Right ventricle myocardium superior (tissue), 1 donor: ENCODE results near the gene CLDN3. TPM values are rescaled to one million over a fixed set of nuclear protein-coding genes. Genes with fewer than 3 reads are reported as not detected.
"Not testable (repeated sequence)": the region's sequence is repeated elsewhere in the genome, so short reads cannot be mapped to it uniquely, and the experiment has no call there.

Experiments used
- ATAC-seq: fragments of 200-7000 bp; cut with Tn5 transposase; one replicate; pipeline ENCODE4 v1.9.1; 2020; ENCODE audit warnings: mild to moderate bottlenecking; ENCODE audit not compliant: poor library complexity
- DNase-seq: peaks from one replicate; pipeline ENCODE4 v3.0.0-alpha.2; 2020
- intact Hi-C: fragments of 100-400 bp; cut with DNase I; formaldehyde crosslinking; loops from one replicate; pipeline ENCODE4 v1.11.2; 2022
- total RNA-seq: library from RNA; stranded (reverse); fragmentation: NEBNext Ultra II Directional; extraction: Animal tissue kit (Norgen Biotek cat#: 25700); gene quantifications from one replicate; pipeline ENCODE4 v1.2.1, GENCODE V29; 2021
- donor health status: DM: no; HTN: yes; CAD: no; lungs with severe emphysema.

CLDN3 gene
- total RNA-seq, 1 donor from 2014 or later: not detected

DNA sequence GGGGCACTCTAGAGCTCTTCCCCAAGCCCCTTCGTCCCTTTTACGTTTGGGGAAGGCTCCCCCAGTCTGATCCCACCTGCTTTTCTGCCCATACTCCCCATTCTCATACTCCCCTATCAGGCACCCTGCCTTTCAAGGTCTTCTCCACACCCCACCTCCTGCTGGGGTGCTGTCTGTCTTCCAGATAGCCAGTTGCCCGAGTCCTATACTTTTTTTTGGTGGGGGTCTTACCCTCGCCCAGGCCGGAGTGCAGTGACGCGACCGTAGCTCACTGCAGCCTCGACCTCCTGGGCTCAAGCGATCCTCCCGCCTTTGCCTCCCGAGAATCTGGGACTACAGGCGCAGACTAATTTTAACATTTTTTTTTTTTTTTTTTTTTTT, 30.7 kb downstream of the CLDN3 start:
- DNase-seq (no peak), ATAC-seq (no peak)
- intact Hi-C loops: no loop called here

GRCh38 chr7:73738612-73739386, 31.3 kb downstream of the CLDN3 start, which contains the start of gene ABHD11:
Gene ABHD11 (minus strand): TSS chr7:73738802. CDS start chr7:73738770, 32 bp downstream.
- intact Hi-C loops: no loop called here

GRCh38 chr7:73738220-73738611, 31.9 kb downstream of the CLDN3 start:
- ATAC-seq: peak; percentile 58
- intact Hi-C loops: no loop called here
- DNase-seq: peak; percentile 62

More at GRCh38 chr7:73738612-73739386, 31.3 kb downstream of the CLDN3 start, which contains the start of gene ABHD11:
- ATAC-seq (peak; percentile 96), DNase-seq (peak; percentile 99)

DNA sequence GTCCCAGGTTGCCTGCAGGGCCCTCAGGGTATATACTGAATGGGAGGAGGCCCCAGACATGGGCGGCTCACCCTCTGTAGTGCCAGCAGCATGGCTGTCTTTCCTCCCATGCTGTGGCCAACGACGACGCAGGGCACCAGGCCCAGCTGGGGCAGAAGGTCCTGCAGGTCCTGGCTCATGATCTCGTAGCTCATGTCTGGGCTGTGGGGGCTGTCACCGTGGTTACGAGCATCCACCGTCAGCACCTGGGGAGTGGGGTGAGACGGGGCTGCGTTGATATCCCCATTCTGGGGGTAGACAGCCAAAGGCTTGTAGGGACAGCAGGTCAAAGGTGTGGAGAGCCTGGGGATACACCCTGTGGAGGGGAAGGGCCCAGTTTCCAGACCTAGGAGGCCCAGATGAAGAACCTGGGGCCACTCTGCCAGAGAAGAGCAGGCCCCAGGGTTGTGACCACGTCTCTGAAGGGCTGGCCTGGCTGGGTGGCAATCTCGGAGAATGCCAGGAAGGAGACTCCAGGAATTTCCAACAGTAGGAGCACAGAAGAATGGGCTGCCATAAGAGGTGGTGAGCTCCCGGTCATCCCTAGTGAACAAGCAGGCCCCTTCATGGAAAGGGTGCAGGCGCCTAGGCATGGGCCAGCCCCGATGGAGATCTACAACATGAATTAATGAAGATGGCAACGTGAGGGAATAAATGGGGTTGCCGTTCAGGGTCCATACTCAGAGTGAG, 32.4 kb downstream of the CLDN3 start:
- DNase-seq (no peak), ATAC-seq (no peak)
- intact Hi-C loops: no loop called here

- DNase-seq (no peak), ATAC-seq (no peak)
These were observed 33.2 kb downstream of the CLDN3 start for GRCh38 chr7:73736885-73737284.

GRCh38 chr7:73735528-73735905, 34.6 kb downstream of the CLDN3 start:
- intact Hi-C loops: no loop called here
- DNase-seq: no peak
- ATAC-seq: no peak

More at GRCh38 chr7:73736885-73737284, 33.2 kb downstream of the CLDN3 start:
- intact Hi-C loops: no loop called here

DNA sequence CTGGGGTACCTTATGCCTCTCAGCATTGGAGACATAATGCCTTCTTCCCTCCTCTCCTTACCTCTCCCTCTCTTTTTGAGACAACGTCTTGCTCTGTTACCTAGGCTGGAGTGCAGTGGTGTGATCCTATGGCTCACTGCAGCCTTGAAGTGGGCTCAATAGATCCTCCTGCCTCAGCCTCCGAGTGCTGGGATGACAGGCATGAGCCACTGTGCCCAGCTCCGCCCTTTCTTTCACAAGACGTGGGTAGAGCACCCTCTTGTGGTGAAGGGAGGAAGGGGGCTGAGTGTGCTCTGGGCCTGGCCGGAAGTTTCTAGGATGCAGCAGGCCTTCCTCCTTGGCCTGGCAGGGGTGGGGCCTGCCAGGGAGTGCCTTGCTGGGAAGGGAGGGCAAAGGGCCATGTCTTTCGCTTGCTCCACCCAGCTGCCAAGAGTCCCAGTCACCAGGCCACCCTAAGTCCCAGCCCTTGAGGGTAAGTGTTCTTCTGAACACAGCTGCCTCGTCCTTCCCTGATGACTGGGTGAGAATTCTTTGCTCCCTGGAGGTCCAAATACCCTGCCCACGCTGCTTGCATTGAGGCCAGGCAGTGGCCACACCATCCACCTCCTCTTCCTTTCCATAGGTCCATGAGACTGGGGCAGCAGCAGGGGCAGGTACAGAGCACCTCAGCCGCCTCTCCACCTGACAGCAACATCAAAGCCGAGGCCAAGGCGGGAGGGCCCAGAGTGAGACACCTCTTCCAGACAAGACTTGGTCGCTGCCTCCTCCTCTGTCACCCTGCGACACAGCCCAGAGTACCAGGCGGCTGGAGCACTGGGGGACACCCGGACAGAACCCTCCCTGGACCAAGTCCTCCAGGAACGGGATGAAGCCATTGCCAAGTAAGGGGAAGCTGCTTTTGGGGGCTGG, 35.2 kb downstream of the CLDN3 start:
- intact Hi-C loops: no loop called here
- ATAC-seq: peak; percentile 5
- DNase-seq: peak; percentile 78

DNA sequence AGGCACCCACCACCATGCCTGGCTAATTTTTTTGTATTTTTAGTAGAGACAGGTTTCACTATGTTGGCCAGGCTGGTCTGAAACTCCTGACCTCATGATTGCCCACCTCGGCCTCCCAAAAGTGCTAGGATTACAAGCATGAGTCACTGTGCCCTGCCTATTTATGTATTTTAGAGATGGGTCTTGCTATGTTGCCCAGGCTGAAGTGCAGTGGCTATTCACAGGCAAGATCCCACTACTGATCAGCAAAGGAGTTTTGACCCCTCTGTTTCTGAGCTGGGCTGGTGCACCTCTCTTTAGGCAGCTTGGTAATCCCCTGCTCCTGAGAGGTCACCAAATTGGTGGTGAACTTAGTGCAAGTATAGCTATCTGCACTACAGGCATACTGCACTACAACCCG, 37.7 kb downstream of the CLDN3 start:
- ATAC-seq (no peak), DNase-seq (no peak)
- intact Hi-C loops: no loop called here

GRCh38 chr7:73730485-73730884, 39.6 kb downstream of the CLDN3 start:
- DNase-seq: no peak
- intact Hi-C loops: no loop called here
- ATAC-seq: no peak

DNA sequence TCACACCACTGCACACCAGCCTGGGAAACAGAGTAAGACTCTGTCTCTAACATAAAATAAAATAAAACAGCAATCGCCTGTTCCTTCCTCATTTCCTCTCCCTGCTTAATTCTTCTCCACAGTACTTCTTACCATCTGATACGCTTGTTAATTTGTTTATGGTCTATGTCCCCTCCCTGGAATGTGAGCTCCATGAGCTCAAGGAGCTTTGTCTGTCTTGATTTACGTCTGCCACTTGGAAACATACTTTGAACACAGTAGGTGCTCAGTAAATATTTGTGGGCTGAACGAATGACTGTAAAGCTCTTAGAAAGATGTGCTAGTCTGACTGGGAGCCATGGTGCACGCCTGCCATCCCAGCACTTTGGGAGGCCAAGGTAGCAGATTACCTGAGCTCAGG, 41.5 kb downstream of the CLDN3 start:
- DNase-seq (no peak), ATAC-seq (no peak)
- intact Hi-C loops: loop anchor here (5.0 kb wide), 1 partner anchor 61 kb away; the partner anchor contains the start of gene VPS37D

DNA sequence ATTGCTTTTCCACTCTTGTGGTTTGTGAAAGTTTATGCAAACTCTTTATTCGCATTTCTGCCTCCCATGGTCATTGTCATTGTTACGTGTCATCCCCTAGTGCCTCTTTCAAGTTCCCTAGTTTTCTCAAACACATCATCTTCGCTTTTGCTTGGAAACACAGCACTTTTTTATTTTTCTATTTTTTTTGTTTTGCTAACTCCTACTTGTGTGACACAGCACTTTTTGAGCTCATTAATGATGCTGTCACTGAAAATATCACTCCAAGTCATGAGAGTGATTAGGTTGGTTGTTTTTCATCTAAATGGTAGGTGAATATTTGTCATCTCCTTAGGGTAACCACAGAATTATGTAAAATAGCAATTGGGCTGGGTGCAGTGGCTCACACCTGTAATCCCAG, 42.1 kb downstream of the CLDN3 start:
- ATAC-seq: no peak
- intact Hi-C loops: loop anchor here (5.0 kb wide), 1 partner anchor 61 kb away; the partner anchor contains the start of gene VPS37D
- no peak for DNase-seq

DNA sequence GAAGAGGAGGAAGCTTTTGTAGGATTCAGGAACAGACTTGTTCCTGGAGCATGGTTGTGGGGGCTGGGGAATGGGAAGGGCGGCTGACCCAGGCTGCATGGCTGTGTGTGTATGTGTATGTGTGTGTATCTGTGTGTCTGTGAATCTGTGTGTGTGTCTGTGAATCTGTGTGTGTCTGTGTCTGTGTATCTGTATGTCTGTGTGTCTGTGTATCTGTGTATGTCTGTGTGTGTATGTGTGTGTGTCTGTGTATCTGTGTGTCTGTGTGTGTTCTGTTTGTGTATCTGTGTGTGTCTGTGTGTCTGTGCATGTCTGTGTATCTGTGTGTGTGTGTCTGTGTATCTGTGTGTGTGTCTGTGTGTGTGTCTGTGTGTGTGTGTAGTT, 44.0 kb downstream of the CLDN3 start:
- DNase-seq: no peak
- intact Hi-C loops: loop anchor here (5.0 kb wide), 1 partner anchor 59 kb away; the partner anchor contains the start of gene VPS37D
- ATAC-seq: no peak

GRCh38 chr7:73723813-73724212, 46.3 kb downstream of the CLDN3 start:
- DNase-seq (no peak), ATAC-seq (no peak)
- intact Hi-C loops: loop anchor here (2.0 kb wide), 1 partner anchor 117 kb away; no protein-coding TSS in a partner anchor

DNA sequence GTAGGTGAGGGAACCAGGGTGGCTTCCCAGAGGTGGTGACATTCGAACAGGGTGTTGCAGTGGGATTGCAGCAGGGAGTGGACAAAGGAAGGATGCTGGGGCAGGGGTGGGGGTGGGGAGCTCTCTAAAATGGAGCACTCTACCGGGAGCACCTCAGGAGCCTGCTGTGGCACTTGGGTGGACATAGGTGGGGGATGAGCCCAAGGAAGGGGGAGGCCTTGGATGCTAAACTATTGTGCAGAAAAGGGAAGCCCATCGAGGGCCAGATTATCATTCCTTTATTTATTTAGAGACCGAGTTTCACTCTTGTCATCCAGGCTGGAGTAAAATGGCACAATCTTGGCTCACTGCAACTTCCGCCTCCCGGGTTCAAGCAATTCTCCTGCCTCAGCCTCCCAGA, 47.3 kb downstream of the CLDN3 start:
- ATAC-seq: no peak
- DNase-seq: no peak
- intact Hi-C loops: no loop called here

- DNase-seq, ATAC-seq, intact Hi-C loops: not testable (repeated sequence)
These were observed 47.9 kb downstream of the CLDN3 start for GRCh38 chr7:73722182-73722581.

GRCh38 chr7:73721377-73721817, 48.7 kb downstream of the CLDN3 start:
- ATAC-seq: peak; percentile 81
- intact Hi-C loops: no loop called here
- DNase-seq: peak; percentile 80

DNA sequence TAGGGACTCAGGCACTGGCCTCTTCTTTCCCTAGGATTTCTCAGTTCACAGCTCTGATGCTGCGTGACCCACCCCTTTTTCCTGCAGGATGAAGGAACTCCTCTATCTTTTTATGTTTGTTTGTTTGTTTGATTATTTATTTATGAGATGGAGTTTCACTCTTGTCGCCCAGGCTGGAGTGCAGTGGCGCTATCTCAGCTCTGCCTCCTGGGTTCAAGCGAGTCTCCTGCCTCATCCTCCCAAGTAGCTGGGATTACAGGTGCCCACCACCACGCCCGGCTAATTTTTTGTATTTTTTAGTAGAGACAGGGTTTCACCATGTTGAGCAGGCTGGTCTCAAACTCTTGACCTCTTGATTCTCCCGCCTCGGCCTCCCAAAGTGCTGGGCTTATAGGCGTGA, 49.6 kb downstream of the CLDN3 start:
- ATAC-seq, intact Hi-C loops, DNase-seq: not testable (repeated sequence)

DNA sequence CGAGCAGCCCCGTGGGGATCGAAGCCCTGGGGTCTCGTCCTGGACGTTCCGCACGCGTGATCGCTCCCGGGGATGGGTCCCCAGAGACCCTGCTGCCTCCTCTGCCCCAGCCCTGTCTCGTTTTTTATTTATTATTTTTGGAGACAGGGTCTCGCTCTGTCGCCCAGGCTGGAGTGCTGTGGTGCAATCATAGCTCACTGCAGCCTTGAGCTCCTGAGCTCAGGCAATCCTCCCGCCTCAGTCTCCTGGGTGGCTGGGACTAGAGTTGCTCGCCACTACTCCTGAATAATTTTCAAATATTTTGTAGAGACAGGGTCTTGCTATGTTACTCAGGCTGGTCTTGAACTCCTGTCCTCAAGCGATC, 50.3 kb downstream of the CLDN3 start:
- intact Hi-C loops: no loop called here
- ATAC-seq (peak; percentile 7), DNase-seq (no peak)
